ENCODE results near the gene CPB2. TPM values are rescaled to one million over a fixed set of nuclear protein-coding genes. Genes with fewer than 3 reads are reported as not detected.

The CPB2 gene
- total and polyA plus RNA-seq, 4 donors, result 175 to 997 (median 504) TPM

GRCh38 chr13:46145135-46145534 is 40.3 kb upstream of the CPB2 start:
- H3K36me3 ChIP-seq (ENCODE audit: control insufficient read depth in 4 of 4, insufficient read depth in 3 of 4, low read depth in 1 of 4, low read length in 3 of 4), result peaks cover 0 to 13% (median 0%) of the 10 kb centered on the region in 4 donors
- 89% methylated on average over 4 of the region's 4 CpGs for WGBS
- no peak overlapping the region for H3K9ac ChIP-seq (ENCODE audit: low read depth in 1 of 2, low read length in 2 of 2)
- no peak overlapping the region for H3K4me3 ChIP-seq (ENCODE audit: low read depth in 1 of 3, low read length in 3 of 3)
- H3K27ac ChIP-seq (ENCODE audit: low read depth in 1 of 2, low read length in 2 of 2), result no peak overlapping the region
- peaks cover 8 to 36% (median 24%) of the 10 kb centered on the region in 4 donors for H3K4me1 ChIP-seq (ENCODE audit: control insufficient read depth in 4 of 4, insufficient read depth in 4 of 4, low read length in 3 of 4)
- no peaks in the 10 kb centered on the region for H3K9me3 ChIP-seq (ENCODE audit: control insufficient read depth in 4 of 4, low read length in 3 of 4)
- TF ChIP-seq RXRA (IDR thresholded peaks at IDR 0.05), result no peak
- no peak for TF ChIP-seq TAF1 (conservative IDR thresholded peaks at IDR 0.05)
- TF ChIP-seq FOXA2 (IDR thresholded peaks at IDR 0.05), result no peak
- no peak for TF ChIP-seq GABPA (IDR thresholded peaks at IDR 0.05 in 1 of 2, conservative IDR thresholded peaks at IDR 0.05 in 1 of 2)
- TF ChIP-seq, protein P1, sequence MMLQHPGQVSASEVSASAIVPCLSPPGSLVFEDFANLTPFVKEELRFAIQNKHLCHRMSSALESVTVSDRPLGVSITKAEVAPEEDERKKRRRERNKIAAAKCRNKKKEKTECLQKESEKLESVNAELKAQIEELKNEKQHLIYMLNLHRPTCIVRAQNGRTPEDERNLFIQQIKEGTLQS (IDR thresholded peaks at IDR 0.05), result no peak
- TF ChIP-seq JUND (IDR thresholded peaks at IDR 0.05), result no peak
- no peak for TF ChIP-seq HNF4G (IDR thresholded peaks at IDR 0.05)
- no peak for TF ChIP-seq HNF4A (conservative IDR thresholded peaks at IDR 0.05)
- no peak for TF ChIP-seq EGR1 (IDR thresholded peaks at IDR 0.05; ENCODE audit: low read depth in 2 of 2)
- no peak for TF ChIP-seq RAD21 (IDR thresholded peaks at IDR 0.05)
- TF ChIP-seq ZBTB33 (IDR thresholded peaks at IDR 0.05), result no peak
- no peak for TF ChIP-seq FOXA1 (IDR thresholded peaks at IDR 0.05)
- no peak for TF ChIP-seq CTCF (IDR thresholded peaks at IDR 0.05; ENCODE audit: low read depth, low read length, missing input control)
- no peak for TF ChIP-seq NR2F2 (IDR thresholded peaks at IDR 0.05)
- TF ChIP-seq, protein P2, sequence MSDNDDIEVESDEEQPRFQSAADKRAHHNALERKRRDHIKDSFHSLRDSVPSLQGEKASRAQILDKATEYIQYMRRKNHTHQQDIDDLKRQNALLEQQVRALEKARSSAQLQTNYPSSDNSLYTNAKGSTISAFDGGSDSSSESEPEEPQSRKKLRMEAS (IDR thresholded peaks at IDR 0.05), result no peak
- TF ChIP-seq YY1 (IDR thresholded peaks at IDR 0.05), result no peak
- no peak for DNase-seq (ENCODE audit: low spot score)
- H3K27me3 ChIP-seq (ENCODE audit: control insufficient read depth in 4 of 4, insufficient read depth in 4 of 4, low read length in 3 of 4), result no peaks in the 10 kb centered on the region

GRCh38 chr13:46143184-46143701 is 38.4 kb upstream of the CPB2 start:
- DNase-seq (ENCODE audit: low spot score), result no peak
- Histone ChIP-seq H3K9ac (ENCODE audit: low read depth in 1 of 2, low read length in 2 of 2) (no peak overlapping the region), H3K4me1 (ENCODE audit: control insufficient read depth in 4 of 4, insufficient read depth in 4 of 4, low read length in 3 of 4) (peaks cover 8 to 36% (median 26%) of the 10 kb centered on the region in 4 donors), H3K36me3 (ENCODE audit: control insufficient read depth in 4 of 4, insufficient read depth in 3 of 4, low read depth in 1 of 4, low read length in 3 of 4) (peaks cover 0 to 13% (median 0%) of the 10 kb centered on the region in 4 donors), H3K27ac (ENCODE audit: low read depth in 1 of 2, low read length in 2 of 2) (peak overlapping the region; percentile 72 to 85), H3K27me3 (ENCODE audit: control insufficient read depth in 4 of 4, insufficient read depth in 4 of 4, low read length in 3 of 4) (no peaks in the 10 kb centered on the region), H3K4me3 (ENCODE audit: low read depth in 1 of 3, low read length in 3 of 3) (peak overlapping the region in 1 of 3 donors; percentile 17), H3K9me3 (ENCODE audit: control insufficient read depth in 4 of 4, low read length in 3 of 4) (no peaks in the 10 kb centered on the region)
- whole genome bisulfite sequencing, result 37% methylated on average over 4 of the region's 4 CpGs
- TF ChIP-seq HNF4G (IDR thresholded peaks at IDR 0.05), result peak; percentile 83
- TF ChIP-seq TAF1 (conservative IDR thresholded peaks at IDR 0.05), result no peak
- peak; percentile 98 for TF ChIP-seq FOXA1 (IDR thresholded peaks at IDR 0.05)
- peak; percentile 92 for TF ChIP-seq HNF4A (conservative IDR thresholded peaks at IDR 0.05)
- peak; percentile 31 for TF ChIP-seq NR2F2 (IDR thresholded peaks at IDR 0.05)
- TF ChIP-seq EGR1 (IDR thresholded peaks at IDR 0.05; ENCODE audit: low read depth in 2 of 2), result no peak
- TF ChIP-seq, protein P2 (IDR thresholded peaks at IDR 0.05), result peak; percentile 71
- peak in 1 of 2 donors; percentile 29 for TF ChIP-seq RAD21 (IDR thresholded peaks at IDR 0.05)
- TF ChIP-seq RXRA (IDR thresholded peaks at IDR 0.05), result peak; percentile 63 to 79
- no peak for TF ChIP-seq GABPA (IDR thresholded peaks at IDR 0.05 in 1 of 2, conservative IDR thresholded peaks at IDR 0.05 in 1 of 2)
- TF ChIP-seq ZBTB33 (IDR thresholded peaks at IDR 0.05), result peak; percentile 68
- peak; percentile 95 for TF ChIP-seq YY1 (IDR thresholded peaks at IDR 0.05)
- peak; percentile 77 for TF ChIP-seq REST (IDR thresholded peaks at IDR 0.05)
- TF ChIP-seq, protein P1 (IDR thresholded peaks at IDR 0.05), result no peak
- peak; percentile 47 to 75 for TF ChIP-seq JUND (IDR thresholded peaks at IDR 0.05)
- peak; percentile 96 for TF ChIP-seq SP1 (IDR thresholded peaks at IDR 0.05)
- TF ChIP-seq FOXA2 (IDR thresholded peaks at IDR 0.05), result peak; percentile 99

Data from liver (tissue), 9 donors.